HepG2 (cell line): Measurements from ENCODE around the gene RBFOX1. TPM values are rescaled to one million over a fixed set of nuclear protein-coding genes. Genes with fewer than 3 reads are reported as not detected.

Experiments used
- ATAC-seq: fragments of 200-7000 bp; cut with Tn5 transposase; 3 replicates; pipeline ENCODE4 v1.9.1; 2020; ENCODE audit warnings: mild to moderate bottlenecking, moderate library complexity
- BruUV-seq: library from RNA; stranded (reverse); fragments of 400-500 nt; replicated peaks from 2 replicates; lab custom pipeline; 2021; lab: Mats Ljungman, UMichigan
- CTCF ChIA-PET: fragments of 300-600 bp; formaldehyde crosslinking; extraction: SDS; loops from one replicate; lab custom pipeline; 2021; ENCODE audit warnings: low total read pairs, inconsistent platforms, low intra/inter-chr PET ratio; lab: Yijun Ruan, JAX
- POLR2A ChIA-PET: fragments of 350-600 bp; sonication (Branson Sonifier 250); formaldehyde crosslinking; loops from one replicate; lab custom pipeline; 2020; ENCODE audit warnings: antibody characterized with exemption, inconsistent platforms; lab: Yijun Ruan, JAX
- DNase-seq: peaks from one replicate; pipeline ENCODE4 v3.0.0-alpha.2; 2015; ENCODE audit warnings: low spot score
- FAIRE-seq: peaks from 3 replicates; lab custom pipeline; 2011; peaks lifted over from hg19 to GRCh38; lab: Jason Lieb, UNC
- H2AFZ ChIP-seq: one replicate; pipeline ENCODE4 v1.6.1; 2011; ENCODE audit warnings: low read length, inconsistent platforms
- H3K27ac ChIP-seq: fragments of 300-600 bp; 3 replicates; pipeline ENCODE4 v1.8.0; 2011; ENCODE audit warnings: mixed run types, mild to moderate bottlenecking, mixed read lengths, low read length, inconsistent platforms; ENCODE audit not compliant: insufficient read depth; ENCODE audit errors: extremely low read length
- H3K27me3 ChIP-seq, 2 experiments: fragments of 200-600 bp in 1 of 2; 2 replicates in 1 of 2; 3 replicates in 1 of 2; pipeline versions ENCODE4 v1.6.0 to v1.8.0; 2011; ENCODE audit warnings: low read length in 2 of 2, mild to moderate bottlenecking in 2 of 2, moderate library complexity in 2 of 2, inconsistent platforms in 1 of 2; ENCODE audit not compliant: insufficient read depth in 2 of 2, control insufficient read depth in 1 of 2
- H3K36me3 ChIP-seq, 2 experiments: fragments of 200-600 bp in 1 of 2; replicated peaks in 1 of 2; 2 replicates in 1 of 2; 3 replicates in 1 of 2; pipeline versions ENCODE4 v1.5.1 to v1.8.0; 2011; ENCODE audit warnings: low read length in 2 of 2, inconsistent platforms in 1 of 2; ENCODE audit not compliant: insufficient read depth in 2 of 2, control insufficient read depth in 1 of 2
- H3K4me1 ChIP-seq: 2 replicates; pipeline ENCODE4 v1.5.1; 2012; ENCODE audit warnings: low read length, inconsistent platforms; ENCODE audit not compliant: insufficient read depth
- H3K4me2 ChIP-seq: 2 replicates; pipeline ENCODE4 v1.6.0; 2011; ENCODE audit warnings: low read depth, low read length, inconsistent platforms
- H3K4me3 ChIP-seq, 3 experiments: fragments of 200-600 bp in 1 of 3; sonication (generic), shearing (Covaris generic) in 1 of 3; replicated peaks in 1 of 3; 2 replicates each; pipeline ENCODE4 v1.5.1; 2011 to 2016; ENCODE audit warnings: low read length in 3 of 3, inconsistent platforms in 2 of 3, low read depth in 2 of 3, mild to moderate bottlenecking in 2 of 3, control low read depth in 1 of 3, mixed read lengths in 1 of 3; ENCODE audit not compliant: insufficient read depth in 1 of 3
- H3K79me2 ChIP-seq: one replicate; pipeline ENCODE4 v1.6.1; 2011; ENCODE audit warnings: low read length, inconsistent platforms; ENCODE audit not compliant: insufficient read depth
- H3K9ac ChIP-seq: 2 replicates; pipeline ENCODE4 v1.6.0; 2011; ENCODE audit warnings: mild to moderate bottlenecking, low read depth, low read length, inconsistent platforms; ENCODE audit not compliant: insufficient read depth
- H3K9me3 ChIP-seq: 2 replicates; pipeline ENCODE4 v1.5.1; 2012; ENCODE audit warnings: mild to moderate bottlenecking, low read length
- H4K20me1 ChIP-seq: 2 replicates; pipeline ENCODE4 v1.6.0; 2011; ENCODE audit warnings: inconsistent platforms, mild to moderate bottlenecking, low read length, moderate library complexity; ENCODE audit not compliant: insufficient read depth
- IRF2 ChIP-seq: IDR thresholded peaks from 2 replicates; pipeline ENCODE4 v1.6.1; 2018; ENCODE audit warnings: missing genetic modification reagents, missing compliant biosample characterization
- JUNB ChIP-seq: sonication (generic); formaldehyde crosslinking; IDR thresholded peaks from 2 replicates; pipeline ENCODE4 v1.8.0; 2022; ENCODE audit warnings: missing genetic modification reagents, mild to moderate bottlenecking, borderline replicate concordance
- KDM3A ChIP-seq: IDR thresholded peaks from 2 replicates; pipeline ENCODE4 v1.6.1; 2018; ENCODE audit warnings: low read depth, missing compliant biosample characterization
- NAIF1 ChIP-seq: sonication (generic); formaldehyde crosslinking; IDR thresholded peaks from 2 replicates; pipeline ENCODE4 v1.5.0; 2020; ENCODE audit warnings: mild to moderate bottlenecking, missing genetic modification reagents, borderline replicate concordance
- SRSF9 ChIP-seq: fragments of 200-400 bp; formaldehyde crosslinking; IDR thresholded peaks from 2 replicates; pipeline ENCODE4 v1.6.1; 2018; ENCODE audit warnings: borderline replicate concordance, mild to moderate bottlenecking, low read depth, low read length; ENCODE audit not compliant: insufficient read depth, poor library complexity, severe bottlenecking
- STAT5B ChIP-seq: sonication (generic); formaldehyde crosslinking; IDR thresholded peaks from 2 replicates; pipeline ENCODE4 v1.4.0; 2020; ENCODE audit warnings: missing genetic modification reagents
- ZFP62 ChIP-seq: sonication (generic); formaldehyde crosslinking; IDR thresholded peaks from 2 replicates; pipeline ENCODE4 v1.4.0; 2020; ENCODE audit warnings: missing genetic modification reagents
- ZMYM3 ChIP-seq: sonication (generic); formaldehyde crosslinking; IDR thresholded peaks from 2 replicates; pipeline ENCODE4 v1.5.1; 2020; ENCODE audit warnings: mild to moderate bottlenecking, missing genetic modification reagents
- ZNF44 ChIP-seq: sonication (generic); formaldehyde crosslinking; IDR thresholded peaks from 2 replicates; pipeline ENCODE4 v1.5.1; 2020; ENCODE audit warnings: mild to moderate bottlenecking, missing genetic modification reagents
- WGBS: methylation state at CpG from one replicate; pipeline ENCODE4 v1.1.6; 2017; ENCODE audit warnings: low lambda C conversion rate; 5-methylcytosine and 5-hydroxymethylcytosine counted together
- in situ Hi-C: cut with HindIII; loops from 2 replicates; pipeline ENCODE4 v1.10.0; 2017; ENCODE audit warnings: low pct_unique_long_range_greater_than_20kb; ENCODE audit not compliant: extremely low pct_ligation_motif_present
- intact Hi-C: fragments of 100-400 bp; cut with micrococcal nuclease; formaldehyde crosslinking; loops from one replicate; pipeline ENCODE4 v1.10.0; 2022; ENCODE audit not compliant: unreplicated experiment
- polyA plus RNA-seq, 8 experiments: library from polyadenylated mRNA; depleted of rRNA in 3 of 8; stranded (reverse) in 7 of 8; unstranded in 1 of 8; fragments of >200 nt; fragmentation: Illumina TruSeq in 4 of 8; extraction: Trizol in 4 of 8; gene quantifications; 2 replicates each; pipeline versions ENCODE4 v1.2.1 to v1.2.3, GENCODE V29; 2011 to 2016; ENCODE audit warnings: low read depth in 4 of 8, missing spikeins in 1 of 8, mixed read lengths in 1 of 8; ENCODE audit not compliant: insufficient read depth in 1 of 8
- total RNA-seq, 5 experiments: library from RNA; depleted of rRNA; stranded (reverse); fragments of >200 nt; fragmentation: Illumina TruSeq; extraction: Trizol; gene quantifications; 2 replicates each; pipeline ENCODE4 v1.2.3, GENCODE V29; 2016; ENCODE audit warnings: low read depth in 1 of 5
- TF ChIP-seq, protein P1 (sequence below): sonication (generic); formaldehyde crosslinking; IDR thresholded peaks from 2 replicates; pipeline ENCODE4 v1.4.0; 2020; ENCODE audit warnings: missing genetic modification reagents

The RBFOX1 gene
- total and polyA plus RNA-seq, 2 of the 13 experiments (the other 11 are each of a cell fraction or from before 2014, with no cell fraction given), result not detected

DNA sequence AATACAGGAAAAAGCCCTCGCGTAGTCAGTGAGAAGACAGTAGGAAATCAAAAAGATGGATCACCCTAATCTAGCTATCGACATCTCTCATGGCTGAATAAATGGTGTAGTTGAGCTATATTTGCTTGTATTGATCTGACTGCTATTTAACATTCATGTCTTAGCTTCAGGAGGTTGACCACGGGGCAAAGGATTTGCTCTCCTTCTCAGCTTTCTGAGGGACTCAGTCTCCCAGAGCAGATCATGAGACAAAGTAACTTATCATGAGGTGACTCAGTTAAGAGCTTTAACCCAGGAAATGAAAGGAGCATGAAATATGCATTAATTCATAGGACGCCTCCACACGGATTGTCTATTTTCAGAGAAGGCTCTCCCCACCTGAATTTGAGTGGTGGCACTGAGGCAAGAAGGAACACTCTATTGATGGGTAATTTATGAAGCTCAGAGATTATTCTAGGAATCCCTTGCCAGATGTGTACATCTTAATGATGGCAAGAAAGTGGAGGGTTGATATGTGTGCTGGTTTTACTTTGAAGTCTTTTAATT, 608 bp downstream of the RBFOX1 start (continued):
- TF ChIP-seq, protein P1, sequence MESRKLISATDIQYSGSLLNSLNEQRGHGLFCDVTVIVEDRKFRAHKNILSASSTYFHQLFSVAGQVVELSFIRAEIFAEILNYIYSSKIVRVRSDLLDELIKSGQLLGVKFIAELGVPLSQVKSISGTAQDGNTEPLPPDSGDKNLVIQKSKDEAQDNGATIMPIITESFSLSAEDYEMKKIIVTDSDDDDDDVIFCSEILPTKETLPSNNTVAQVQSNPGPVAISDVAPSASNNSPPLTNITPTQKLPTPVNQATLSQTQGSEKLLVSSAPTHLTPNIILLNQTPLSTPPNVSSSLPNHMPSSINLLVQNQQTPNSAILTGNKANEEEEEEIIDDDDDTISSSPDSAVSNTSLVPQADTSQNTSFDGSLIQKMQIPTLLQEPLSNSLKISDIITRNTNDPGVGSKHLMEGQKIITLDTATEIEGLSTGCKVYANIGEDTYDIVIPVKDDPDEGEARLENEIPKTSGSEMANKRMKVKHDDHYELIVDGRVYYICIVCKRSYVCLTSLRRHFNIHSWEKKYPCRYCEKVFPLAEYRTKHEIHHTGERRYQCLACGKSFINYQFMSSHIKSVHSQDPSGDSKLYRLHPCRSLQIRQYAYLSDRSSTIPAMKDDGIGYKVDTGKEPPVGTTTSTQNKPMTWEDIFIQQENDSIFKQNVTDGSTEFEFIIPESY (CRISPR knock-in tag), result no peak

DNA sequence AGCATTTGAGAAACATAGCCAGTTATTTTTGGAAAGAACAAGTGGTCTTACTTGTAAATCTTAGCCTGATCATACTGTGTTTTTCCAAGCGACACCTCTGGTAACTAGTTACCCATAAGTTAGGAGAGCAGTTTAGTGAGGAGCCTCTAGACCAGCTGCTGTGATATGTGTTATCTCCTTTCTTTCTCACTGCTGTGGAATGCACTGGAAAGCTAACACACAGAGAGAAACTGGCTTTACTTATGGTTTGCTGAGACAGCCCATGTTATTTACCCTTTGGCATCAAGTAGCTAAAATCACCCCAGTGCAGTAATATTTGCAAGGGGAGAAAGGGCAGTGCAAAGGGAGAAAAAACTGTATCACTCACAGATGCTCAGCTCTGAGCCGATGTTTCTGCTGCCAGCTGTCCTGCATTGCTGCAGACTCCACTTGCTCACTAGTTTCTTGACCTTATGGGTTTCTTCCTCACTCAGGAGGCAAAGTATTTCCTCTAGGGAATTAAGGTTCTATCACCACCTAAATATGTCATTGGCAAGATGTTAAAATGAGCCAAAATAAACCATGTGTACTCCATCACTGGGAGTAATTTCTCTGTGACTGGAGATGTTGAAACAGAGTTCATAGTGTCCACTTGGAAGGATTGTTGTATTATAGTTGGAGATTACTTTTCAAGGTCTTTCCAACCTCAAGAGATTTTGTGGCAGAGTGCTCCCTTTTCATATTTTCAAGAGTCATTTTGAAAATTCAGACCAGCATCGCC, 2.3 kb downstream of the RBFOX1 start:
- no peaks in the 10 kb centered on the region for H3K9me3 ChIP-seq
- no peak overlapping the region for H3K4me2 ChIP-seq
- H3K4me1 ChIP-seq, result no peaks in the 10 kb centered on the region
- POLR2A ChIA-PET, result no interaction called here
- no peak overlapping the region for H2AFZ ChIP-seq
- in situ Hi-C loops (no loop called here), intact Hi-C loops (no loop called here)
- CTCF ChIA-PET, result no interaction called here
- no peak overlapping the region for H3K4me3 ChIP-seq
- TF ChIP-seq STAT5B (CRISPR knock-in tag) (no peak), KDM3A (CRISPR knock-in tag) (no peak), ZMYM3 (no peak), SRSF9 (no peak), ZNF44 (no peak), ZFP62 (no peak), JUNB (CRISPR knock-in tag) (no peak), IRF2 (CRISPR knock-in tag) (no peak), NAIF1 (CRISPR knock-in tag) (no peak)
- ATAC-seq (no peak), DNase-seq (no peak), FAIRE-seq (no peak)
- H3K79me2 ChIP-seq, result no peaks in the 10 kb centered on the region
- H3K27me3 ChIP-seq, result peaks cover 0 to 7% of the 10 kb centered on the region in 2 experiments; a peak in 1 of 5 replicates
- 5% methylated on average over 3 of the region's 3 CpGs for WGBS
- H3K36me3 ChIP-seq, result no peaks in the 10 kb centered on the region
- no peak overlapping the region for H3K9ac ChIP-seq
- H3K27ac ChIP-seq, result no peak overlapping the region
- no peaks in the 10 kb centered on the region for H4K20me1 ChIP-seq
- BruUV-seq, result no TSS peak
